ENCODE results near the gene CYP27C1. TPM values are rescaled to one million over a fixed set of nuclear protein-coding genes. Genes with fewer than 3 reads are reported as not detected.

Gene CYP27C1
- total RNA-seq, 1 donor from 2014 or later = 3.0 TPM

- no peak overlapping the region for H2AFZ ChIP-seq (replicated peaks)
- peaks cover 5% of the 10 kb centered on the region for H3K9me3 Mint-ChIP-seq
- H4K20me1 ChIP-seq (ENCODE audit: low read depth) = no peaks in the 10 kb centered on the region
- H3K4me1 ChIP-seq = peaks cover 8% of the 10 kb centered on the region
- no peaks in the 10 kb centered on the region for H3K4me1 Mint-ChIP-seq
- H3K27me3 ChIP-seq = no peaks in the 10 kb centered on the region
- no peak overlapping the region for H3K27ac ChIP-seq
- no peak overlapping the region for H3K4me3 ChIP-seq
- peaks cover 9% of the 10 kb centered on the region for H3K36me3 Mint-ChIP-seq
- H3K79me2 ChIP-seq (ENCODE audit: low read depth) = no peaks in the 10 kb centered on the region
- H3K4me3 Mint-ChIP-seq = no peak overlapping the region
- no peak overlapping the region for H3K4me2 ChIP-seq
- peaks cover 27% of the 10 kb centered on the region for H3F3A ChIP-seq (ENCODE audit: low read depth)
- H3K27me3 Mint-ChIP-seq (ENCODE audit: insufficient read depth, low read depth) = peaks cover 2% of the 10 kb centered on the region
- no peak overlapping the region for H3K27ac Mint-ChIP-seq
- peaks cover 6% of the 10 kb centered on the region for H3K9me3 ChIP-seq (ENCODE audit: low read depth)
- DNase-seq (ENCODE audit: low spot score) = no peak
- peaks cover 10% of the 10 kb centered on the region for H3K36me3 ChIP-seq
- H3K9ac ChIP-seq = no peak overlapping the region
- no peak for TF ChIP-seq EZH2 (IDR thresholded peaks at IDR 0.05)
- no peak for TF ChIP-seq CTCF (IDR thresholded peaks at IDR 0.05)
- TF ChIP-seq EZH2phosphoT487 (IDR thresholded peaks at IDR 0.05) = no peak
Measured at GRCh38 chr2:127196549-127196948, 23.6 kb downstream of the CYP27C1 start.

GRCh38 chr2:127195140-127196074 is 24.7 kb downstream of the CYP27C1 start:
- H3K9me3 Mint-ChIP-seq = peaks cover 5% of the 10 kb centered on the region
- peaks cover 6% of the 10 kb centered on the region for H3K27me3 Mint-ChIP-seq (ENCODE audit: insufficient read depth, low read depth)
- Histone ChIP-seq H3K9me3 (ENCODE audit: low read depth) (peaks cover 6% of the 10 kb centered on the region), H4K20me1 (ENCODE audit: low read depth) (no peaks in the 10 kb centered on the region), H3K79me2 (ENCODE audit: low read depth) (no peaks in the 10 kb centered on the region), H3K9ac (no peak overlapping the region), H2AFZ (replicated peaks) (no peak overlapping the region), H3K4me1 (peaks cover 8% of the 10 kb centered on the region), H3K4me2 (no peak overlapping the region), H3F3A (ENCODE audit: low read depth) (peaks cover 27% of the 10 kb centered on the region), H3K27me3 (no peaks in the 10 kb centered on the region), H3K27ac (no peak overlapping the region), H3K4me3 (no peak overlapping the region), H3K36me3 (peaks cover 10% of the 10 kb centered on the region)
- no peaks in the 10 kb centered on the region for H3K4me1 Mint-ChIP-seq
- TF ChIP-seq EZH2 (IDR thresholded peaks at IDR 0.05) (no peak), EZH2phosphoT487 (IDR thresholded peaks at IDR 0.05) (no peak), CTCF (IDR thresholded peaks at IDR 0.05) (no peak)
- H3K27ac Mint-ChIP-seq = no peak overlapping the region
- peaks cover 9% of the 10 kb centered on the region for H3K36me3 Mint-ChIP-seq
- no peak for DNase-seq (ENCODE audit: low spot score)
- H3K4me3 Mint-ChIP-seq = no peak overlapping the region

- Histone ChIP-seq H3K27ac (no peak overlapping the region), H3F3A (ENCODE audit: low read depth) (peaks cover 27% of the 10 kb centered on the region), H3K9me3 (ENCODE audit: low read depth) (peaks cover 6% of the 10 kb centered on the region), H4K20me1 (ENCODE audit: low read depth) (no peaks in the 10 kb centered on the region), H3K4me1 (peaks cover 8% of the 10 kb centered on the region), H3K4me2 (peak overlapping the region; percentile 54), H3K27me3 (no peaks in the 10 kb centered on the region), H3K79me2 (ENCODE audit: low read depth) (no peaks in the 10 kb centered on the region), H3K4me3 (no peak overlapping the region), H2AFZ (replicated peaks) (no peak overlapping the region), H3K9ac (no peak overlapping the region), H3K36me3 (peaks cover 10% of the 10 kb centered on the region)
- TF ChIP-seq CTCF (IDR thresholded peaks at IDR 0.05) = no peak
- H3K27me3 Mint-ChIP-seq (ENCODE audit: insufficient read depth, low read depth) = peaks cover 6% of the 10 kb centered on the region
- DNase-seq (ENCODE audit: low spot score) = peak; percentile 47
- H3K4me3 Mint-ChIP-seq = no peak overlapping the region
- no peak overlapping the region for H3K27ac Mint-ChIP-seq
- peaks cover 11% of the 10 kb centered on the region for H3K9me3 Mint-ChIP-seq
- H3K4me1 Mint-ChIP-seq = no peaks in the 10 kb centered on the region
- peaks cover 12% of the 10 kb centered on the region for H3K36me3 Mint-ChIP-seq
Measured at GRCh38 chr2:127194447-127194846, 25.7 kb downstream of the CYP27C1 start.
